Left renal cortex interstitium (tissue), 4 donors: ENCODE results near the gene TEX35. TPM values are rescaled to one million over a fixed set of nuclear protein-coding genes. Genes with fewer than 3 reads are reported as not detected.

Experiments
- DNase-seq, 4 donors: peaks; one replicate each; pipeline ENCODE4 v3.0.0-alpha.2; 2013; ENCODE audit warnings: low read depth in 4 of 4, low spot score in 2 of 4, missing footprints in 1 of 4
- polyA plus RNA-seq, 4 donors: library from polyadenylated mRNA; unstranded; fragments of 120-200 nt; gene quantifications; one replicate each; pipeline ENCODE4 v1.2.1, GENCODE V29; 2013; ENCODE audit not compliant: insufficient read length in 4 of 4

Gene TEX35
- polyA plus RNA-seq, 4 donors, result 0.21 TPM; not detected in 3

GRCh38 chr1:178513278-178513983, 522 bp downstream of the TEX35 start:
- no peak for DNase-seq

- DNase-seq, result no peak
Observed at GRCh38 chr1:178516110-178516509, 3.2 kb downstream of the TEX35 start.

GRCh38 chr1:178518894-178519293, 6.0 kb downstream of the TEX35 start:
- no peak for DNase-seq

GRCh38 chr1:178520803-178521202, 7.9 kb downstream of the TEX35 start:
- DNase-seq, result no peak

DNA sequence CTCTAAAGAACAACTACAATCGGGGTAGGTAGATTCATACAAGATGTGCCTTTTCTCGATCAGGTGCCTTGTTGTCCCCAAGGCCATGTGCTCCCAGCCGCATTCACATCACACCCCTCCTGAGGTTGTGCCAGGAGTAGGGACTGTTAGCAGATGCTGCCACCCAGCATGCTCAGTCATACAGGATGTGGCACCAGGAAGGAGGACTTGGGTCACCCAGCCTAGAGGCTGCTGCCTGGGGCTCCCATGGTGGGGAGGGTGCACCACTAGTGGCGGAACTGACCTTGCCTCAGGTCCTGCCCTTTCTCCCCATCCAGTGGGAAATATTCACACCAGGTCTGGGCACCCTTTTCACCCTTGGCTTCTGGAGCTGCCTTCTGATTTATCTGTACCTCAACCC, 8.3 kb downstream of the TEX35 start:
- DNase-seq, result no peak

DNA sequence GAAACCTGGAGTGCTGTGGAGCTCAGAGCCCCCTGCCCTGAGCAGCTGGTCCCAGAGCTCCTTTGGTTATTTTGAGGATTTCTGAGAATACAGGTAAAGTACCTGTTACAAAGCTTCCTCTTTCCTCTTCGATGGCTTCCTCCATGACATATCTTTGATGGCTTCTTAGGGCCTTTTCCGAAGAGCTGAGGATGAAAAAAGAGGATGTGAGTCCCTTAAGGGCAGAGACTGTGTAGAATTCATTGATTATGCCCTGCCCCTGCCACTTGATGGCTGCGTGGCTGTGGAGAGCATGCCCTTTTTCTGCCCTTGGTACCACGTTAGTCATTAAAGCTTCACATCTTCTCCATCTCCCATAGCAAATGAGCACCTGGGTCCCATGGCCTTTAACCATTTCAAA, 14.2 kb downstream of the TEX35 start:
- DNase-seq, result no peak

DNA sequence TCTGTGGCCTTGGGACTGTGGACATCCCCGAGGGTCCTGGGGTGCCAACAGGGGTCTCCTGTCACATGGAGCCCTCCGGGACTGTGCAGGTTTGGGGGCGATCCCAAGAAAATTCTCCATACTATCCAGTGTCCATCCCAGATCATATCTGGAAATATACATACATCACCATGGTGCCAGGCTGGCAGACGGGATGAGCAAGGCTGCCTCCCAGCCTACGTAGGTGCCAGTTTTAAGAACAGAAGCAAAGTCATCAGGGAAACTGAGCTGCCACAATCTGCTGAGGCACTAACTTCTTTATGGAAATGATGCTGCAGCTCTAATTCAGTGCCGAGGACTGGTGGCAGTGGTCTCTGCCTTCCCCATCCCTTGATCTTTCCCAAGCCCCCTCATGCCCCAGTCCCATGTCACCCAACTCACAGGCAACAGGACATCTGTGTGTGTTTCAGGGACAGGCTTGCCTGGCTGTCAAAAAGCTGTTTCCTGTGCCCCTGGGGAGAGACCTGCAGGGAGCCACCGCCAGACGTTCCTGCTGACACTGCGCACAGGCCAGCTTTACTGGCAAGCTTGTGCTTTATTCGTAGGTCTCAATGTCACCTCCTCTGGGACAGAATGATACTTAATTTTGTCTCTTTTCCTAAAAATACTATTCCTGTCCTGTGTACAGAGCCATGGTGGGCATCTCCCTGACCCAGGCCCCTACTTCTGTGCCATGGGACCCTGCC, 15.5 kb downstream of the TEX35 start:
- no peak for DNase-seq

GRCh38 chr1:178528953-178529335, 16.0 kb downstream of the TEX35 start:
- no peak for DNase-seq

GRCh38 chr1:178529364-178530036, 16.6 kb downstream of the TEX35 start:
- DNase-seq, result no peak

- DNase-seq, result no peak
Observed at GRCh38 chr1:178530037-178530402, 17.1 kb downstream of the TEX35 start.

DNA sequence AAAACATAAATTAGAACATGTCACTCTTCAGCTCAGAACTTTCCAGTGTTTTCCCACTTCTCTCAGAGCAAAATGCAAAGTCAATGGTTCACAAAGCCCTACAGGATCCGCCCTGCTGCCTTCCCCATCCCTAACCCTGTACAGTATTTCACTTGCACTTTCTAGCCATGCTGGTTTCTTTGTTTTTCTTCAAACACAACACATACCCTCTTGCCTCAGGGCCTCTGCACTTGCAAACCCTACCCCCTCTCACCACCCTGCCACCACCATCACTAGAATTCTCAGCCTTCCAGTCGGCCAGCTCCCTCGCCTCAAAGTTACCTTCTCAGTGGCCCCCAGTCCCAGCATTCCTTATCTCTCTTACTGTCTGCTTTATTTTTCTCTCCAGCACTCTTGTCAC, 17.6 kb downstream of the TEX35 start:
- DNase-seq, result no peak

- no peak for DNase-seq
Observed at GRCh38 chr1:178531887-178532286, 19.0 kb downstream of the TEX35 start.

DNA sequence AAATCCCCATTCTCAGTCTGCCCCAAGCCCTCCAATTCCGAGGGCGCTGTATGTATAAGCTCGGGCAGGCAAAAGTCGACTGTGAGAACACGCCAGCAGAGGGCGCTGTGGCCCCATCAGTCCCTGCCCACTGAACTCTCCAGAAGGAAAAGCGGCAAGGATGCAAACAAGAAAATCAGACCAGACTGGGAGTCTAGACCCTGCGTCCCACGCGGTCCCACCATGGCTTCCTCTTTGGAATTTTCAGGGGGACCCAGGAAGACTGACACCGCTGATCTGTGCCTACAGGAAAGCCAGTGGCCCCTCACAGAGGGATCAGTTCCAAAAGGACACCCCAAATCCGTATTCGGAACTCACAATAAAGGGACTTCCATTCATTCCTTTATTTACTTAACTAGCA, 19.5 kb downstream of the TEX35 start:
- peak in 3 of 4 donors; percentile 52 to 61 (median 54) for DNase-seq

DNA sequence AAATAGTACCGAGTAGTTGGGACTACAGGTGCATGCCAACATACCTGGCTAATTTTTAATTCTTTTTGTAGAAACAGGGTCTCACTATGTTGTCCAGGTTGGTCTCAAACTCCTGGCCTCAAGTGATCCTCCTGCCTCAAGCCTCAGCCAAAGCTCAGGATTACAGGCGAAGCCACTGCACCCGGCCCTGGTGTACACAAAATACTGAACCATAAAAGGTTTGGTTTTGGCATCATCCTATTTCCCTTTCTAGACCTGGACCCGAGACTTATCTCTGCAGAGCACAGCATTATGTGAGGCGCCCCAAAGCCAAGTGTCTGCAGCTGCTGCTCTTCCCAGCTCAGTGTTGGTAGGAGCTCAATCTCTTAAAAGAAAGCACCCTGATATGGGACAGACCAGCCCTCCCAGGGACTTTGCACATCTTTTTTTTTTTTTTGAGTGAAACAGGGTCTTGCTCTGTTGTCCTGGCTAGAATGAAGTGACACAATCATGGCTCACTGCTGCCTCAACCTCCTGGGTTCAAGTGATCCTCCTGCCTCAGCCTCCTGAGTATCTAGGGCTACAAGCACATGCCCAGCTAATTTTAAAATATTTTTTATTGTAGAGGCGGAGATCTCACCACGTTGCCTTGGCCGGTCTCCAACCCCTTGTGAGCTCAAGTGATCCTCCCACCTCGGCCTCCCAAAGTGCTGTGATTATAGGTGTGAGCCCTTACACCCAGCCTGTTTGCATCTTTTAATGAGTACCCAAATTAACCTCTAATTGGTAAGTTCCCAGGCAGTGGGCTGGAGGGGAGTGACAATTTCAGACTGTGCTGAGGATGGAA, 20.4 kb downstream of the TEX35 start:
- no peak for DNase-seq

GRCh38 chr1:178534137-178534868, 21.4 kb downstream of the TEX35 start:
- DNase-seq, result no peak

DNA sequence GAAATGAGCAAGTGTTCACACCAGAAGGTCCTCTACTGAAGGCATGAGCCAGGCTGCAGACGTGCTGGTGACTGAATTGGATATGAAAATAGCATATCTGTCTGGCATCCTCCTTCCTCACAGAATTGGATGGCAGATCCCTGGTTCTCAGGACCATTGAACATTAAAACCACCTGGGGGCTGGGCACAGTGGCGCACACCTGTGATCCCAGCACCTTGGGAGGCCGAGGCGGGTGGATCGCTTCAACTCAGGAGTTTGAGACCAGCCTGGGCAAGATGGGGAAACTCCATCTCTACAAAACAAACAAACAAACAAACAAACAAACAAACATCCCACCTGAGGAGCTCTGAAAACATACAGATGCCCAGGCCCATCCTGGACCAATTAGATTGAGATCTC, 23.4 kb downstream of the TEX35 start:
- no peak for DNase-seq

DNA sequence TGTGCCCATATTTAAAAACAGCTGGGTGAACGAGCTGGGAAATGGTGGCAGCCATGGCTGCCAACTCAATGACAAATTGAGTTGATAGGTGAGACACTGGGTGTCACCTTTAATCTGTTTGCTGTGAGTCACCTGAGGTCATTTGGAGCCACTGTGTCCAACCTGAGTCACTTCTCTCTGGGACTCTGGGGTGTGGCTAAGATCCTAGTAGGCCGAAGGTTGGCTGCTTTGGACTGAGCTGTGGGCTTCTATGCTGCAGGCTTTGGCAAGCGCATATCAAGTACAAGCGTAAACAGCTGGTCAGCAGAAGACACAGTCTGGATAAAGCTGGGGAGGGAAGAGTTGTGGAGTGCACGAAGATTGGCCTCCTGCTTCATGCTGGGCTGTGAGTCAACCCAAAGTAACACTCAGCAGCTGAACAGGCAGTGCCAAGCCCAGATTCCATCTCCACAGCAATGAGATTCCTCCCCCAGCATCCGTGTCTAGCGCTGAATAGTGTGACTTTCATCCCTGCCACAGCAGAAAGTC, 24.0 kb downstream of the TEX35 start:
- DNase-seq, result no peak

- DNase-seq, result no peak
Observed at GRCh38 chr1:178537382-178538090, 24.6 kb downstream of the TEX35 start.

GRCh38 chr1:178538192-178538916, 25.4 kb downstream of the TEX35 start:
- no peak for DNase-seq
